Smooth muscle cell (in vitro differentiated cells): ENCODE data around the gene RASGRP4. TPM values are rescaled to one million over a fixed set of nuclear protein-coding genes. Genes with fewer than 3 reads are reported as not detected.

Experiments
- DNase-seq: peaks from one replicate; lab custom pipeline; 2025; ENCODE audit not compliant: unreplicated experiment; lab: John Stamatoyannopoulos, UW
- H2AFZ ChIP-seq: fragments of 200-600 bp; sonication (generic); 2 replicates; pipeline ENCODE4 v1.6.0; 2016; ENCODE audit warnings: antibody characterized with exemption, low read depth, mild to moderate bottlenecking
- H3F3A ChIP-seq: fragments of 200-600 bp; sonication (generic); 2 replicates; pipeline ENCODE4 v1.6.0; 2017; ENCODE audit warnings: antibody characterized with exemption, low read depth
- H3K27ac ChIP-seq: fragments of 200-600 bp; sonication (generic); 2 replicates; pipeline ENCODE4 v1.5.1; 2016; ENCODE audit warnings: low read depth, mild to moderate bottlenecking
- H3K27me3 ChIP-seq: fragments of 200-600 bp; sonication (generic); 2 replicates; pipeline ENCODE4 v1.6.1; 2016; ENCODE audit warnings: low read depth, mild to moderate bottlenecking
- H3K36me3 ChIP-seq: fragments of 200-600 bp; sonication (generic); 2 replicates; pipeline ENCODE4 v1.5.1; 2016; ENCODE audit warnings: low read depth
- H3K4me1 ChIP-seq: fragments of 200-600 bp; sonication (generic); 2 replicates; pipeline ENCODE4 v1.5.1; 2016; ENCODE audit warnings: low read depth
- H3K4me2 ChIP-seq: fragments of 200-600 bp; sonication (generic); 2 replicates; pipeline ENCODE4 v1.6.0; 2016; ENCODE audit warnings: mild to moderate bottlenecking
- H3K4me3 ChIP-seq: fragments of 200-600 bp; sonication (generic); 2 replicates; pipeline ENCODE4 v1.5.1; 2016; ENCODE audit warnings: mild to moderate bottlenecking
- H3K79me2 ChIP-seq: fragments of 200-600 bp; sonication (generic); 2 replicates; pipeline ENCODE4 v1.6.0; 2016; ENCODE audit warnings: low read depth, mild to moderate bottlenecking
- H3K9ac ChIP-seq: fragments of 200-600 bp; sonication (generic); 2 replicates; pipeline ENCODE4 v1.6.0; 2016; ENCODE audit warnings: low read depth
- H3K9me3 ChIP-seq: fragments of 200-600 bp; sonication (generic); replicated peaks from 2 replicates; pipeline ENCODE4 v1.5.1; 2016; ENCODE audit warnings: low read depth
- H4K20me1 ChIP-seq: fragments of 200-600 bp; sonication (generic); 2 replicates; pipeline ENCODE4 v1.6.0; 2016; ENCODE audit warnings: low read depth
- WGBS: methylation state at CpG from one replicate; pipeline ENCODE4 v1.1.7; 2016; ENCODE audit warnings: low lambda C conversion rate; 5-methylcytosine and 5-hydroxymethylcytosine counted together
- polyA plus RNA-seq: library from polyadenylated mRNA; unstranded; fragments of >200 nt; fragmentation: Nextera tagmentation; extraction: Ambion mirVana; gene quantifications from 2 replicates; pipeline ENCODE4 v1.2.1, GENCODE V29; 2016
- total RNA-seq: library from RNA; depleted of rRNA; stranded (reverse); fragments of >200 nt; gene quantifications from 2 replicates; pipeline ENCODE4 v1.2.3, GENCODE V29; 2014
- TF ChIP-seq, protein P1 (sequence below): fragments of 200-600 bp; sonication (generic); IDR thresholded peaks from 2 replicates; pipeline ENCODE4 v1.5.1; 2017; ENCODE audit warnings: borderline replicate concordance, mild to moderate bottlenecking, antibody characterized with exemption; ENCODE audit not compliant: insufficient read depth, poor library complexity, severe bottlenecking

The RASGRP4 gene
- total and polyA plus RNA-seq, 2 experiments from 2014 or later: not detected

DNA sequence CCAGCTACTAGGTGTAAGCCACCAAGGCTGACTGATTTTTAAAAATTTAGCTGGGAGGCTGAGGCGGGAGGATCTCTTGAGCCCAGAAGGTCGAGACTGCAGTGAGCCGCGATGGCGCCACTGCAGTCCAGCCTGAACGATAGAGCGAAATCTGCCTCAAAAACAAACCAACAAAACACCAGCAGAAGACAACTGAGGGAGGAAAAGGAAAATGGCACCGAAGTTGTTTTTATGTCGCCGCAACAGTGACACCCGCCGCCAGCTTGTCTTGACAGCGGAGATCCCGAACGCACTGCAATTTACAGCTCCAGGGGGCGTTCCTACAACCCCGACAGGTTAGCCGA is 23.4 kb downstream of the RASGRP4 start:
- TF ChIP-seq, protein P1, sequence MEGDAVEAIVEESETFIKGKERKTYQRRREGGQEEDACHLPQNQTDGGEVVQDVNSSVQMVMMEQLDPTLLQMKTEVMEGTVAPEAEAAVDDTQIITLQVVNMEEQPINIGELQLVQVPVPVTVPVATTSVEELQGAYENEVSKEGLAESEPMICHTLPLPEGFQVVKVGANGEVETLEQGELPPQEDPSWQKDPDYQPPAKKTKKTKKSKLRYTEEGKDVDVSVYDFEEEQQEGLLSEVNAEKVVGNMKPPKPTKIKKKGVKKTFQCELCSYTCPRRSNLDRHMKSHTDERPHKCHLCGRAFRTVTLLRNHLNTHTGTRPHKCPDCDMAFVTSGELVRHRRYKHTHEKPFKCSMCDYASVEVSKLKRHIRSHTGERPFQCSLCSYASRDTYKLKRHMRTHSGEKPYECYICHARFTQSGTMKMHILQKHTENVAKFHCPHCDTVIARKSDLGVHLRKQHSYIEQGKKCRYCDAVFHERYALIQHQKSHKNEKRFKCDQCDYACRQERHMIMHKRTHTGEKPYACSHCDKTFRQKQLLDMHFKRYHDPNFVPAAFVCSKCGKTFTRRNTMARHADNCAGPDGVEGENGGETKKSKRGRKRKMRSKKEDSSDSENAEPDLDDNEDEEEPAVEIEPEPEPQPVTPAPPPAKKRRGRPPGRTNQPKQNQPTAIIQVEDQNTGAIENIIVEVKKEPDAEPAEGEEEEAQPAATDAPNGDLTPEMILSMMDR: no peak
- Histone ChIP-seq H3F3A (no peaks in the 10 kb centered on the region), H3K9me3 (no peaks in the 10 kb centered on the region), H4K20me1 (no peaks in the 10 kb centered on the region), H3K4me1 (no peaks in the 10 kb centered on the region), H3K27me3 (no peaks in the 10 kb centered on the region), H3K9ac (no peak overlapping the region), H3K4me2 (peak overlapping the region; percentile 91), H3K4me3 (peak overlapping the region; percentile 83), H3K36me3 (no peaks in the 10 kb centered on the region), H2AFZ (peak overlapping the region; percentile 69), H3K27ac (peak overlapping the region; percentile 19), H3K79me2 (no peaks in the 10 kb centered on the region)
- 10% methylated on average over 18 of the region's 18 CpGs for WGBS
- no peak for DNase-seq

DNA sequence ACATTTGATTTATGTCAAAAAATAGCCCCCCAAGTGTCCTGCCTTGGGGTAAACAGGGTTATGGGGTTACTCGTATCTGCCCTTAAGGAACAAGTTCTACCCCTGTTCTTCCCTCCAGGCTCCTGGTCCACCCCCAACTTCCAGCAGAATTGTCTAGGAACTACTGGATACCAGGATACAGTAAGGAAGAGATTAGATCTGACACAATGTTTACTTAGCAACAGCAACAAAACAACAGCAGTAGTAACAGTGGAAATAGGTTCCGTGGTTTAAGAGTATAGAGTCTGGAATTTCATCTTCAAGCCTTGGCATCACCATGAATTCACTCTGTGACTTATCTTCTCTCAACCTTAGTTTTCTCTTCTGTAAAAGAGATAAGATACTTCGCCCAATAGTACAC is 24.9 kb downstream of the RASGRP4 start:
- Histone ChIP-seq H2AFZ (no peak overlapping the region), H3K79me2 (no peaks in the 10 kb centered on the region), H3K27ac (no peak overlapping the region), H3K9me3 (no peaks in the 10 kb centered on the region), H3K4me1 (no peaks in the 10 kb centered on the region), H3F3A (no peaks in the 10 kb centered on the region), H4K20me1 (no peaks in the 10 kb centered on the region), H3K4me3 (no peak overlapping the region), H3K36me3 (no peaks in the 10 kb centered on the region), H3K4me2 (no peak overlapping the region), H3K9ac (no peak overlapping the region), H3K27me3 (no peaks in the 10 kb centered on the region)
- DNase-seq: no peak
- 76% methylated on average over 3 of the region's 3 CpGs for WGBS
- TF ChIP-seq, protein P1: no peak

DNA sequence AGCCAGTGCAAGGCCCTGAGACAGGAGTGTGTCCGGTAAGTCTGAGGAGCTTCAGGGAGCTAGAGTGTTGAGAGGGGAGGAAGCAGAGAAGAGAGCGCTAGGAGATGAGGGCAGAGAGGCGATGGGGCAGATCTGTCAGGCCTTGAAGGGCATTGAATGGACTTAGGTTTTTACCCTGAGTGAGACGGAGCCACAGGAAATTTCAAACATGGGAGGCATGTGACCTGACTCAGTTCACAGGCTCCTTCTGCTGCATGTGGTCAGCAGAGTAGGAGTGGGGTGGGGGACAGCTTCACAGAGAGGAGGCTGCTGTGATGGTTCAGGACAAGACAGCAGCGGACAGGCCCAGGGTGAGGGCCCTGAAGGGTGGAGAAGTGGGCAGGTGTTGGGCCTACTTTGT is 25.7 kb downstream of the RASGRP4 start:
- Histone ChIP-seq H3K4me2 (no peak overlapping the region), H3K4me1 (no peaks in the 10 kb centered on the region), H3F3A (no peaks in the 10 kb centered on the region), H3K9me3 (no peaks in the 10 kb centered on the region), H3K27me3 (no peaks in the 10 kb centered on the region), H2AFZ (no peak overlapping the region), H3K9ac (no peak overlapping the region), H4K20me1 (no peaks in the 10 kb centered on the region), H3K36me3 (no peaks in the 10 kb centered on the region), H3K4me3 (no peak overlapping the region), H3K27ac (no peak overlapping the region), H3K79me2 (no peaks in the 10 kb centered on the region)
- 72% methylated on average over 5 of the region's 5 CpGs for WGBS
- no peak for DNase-seq
- TF ChIP-seq, protein P1: no peak

DNA sequence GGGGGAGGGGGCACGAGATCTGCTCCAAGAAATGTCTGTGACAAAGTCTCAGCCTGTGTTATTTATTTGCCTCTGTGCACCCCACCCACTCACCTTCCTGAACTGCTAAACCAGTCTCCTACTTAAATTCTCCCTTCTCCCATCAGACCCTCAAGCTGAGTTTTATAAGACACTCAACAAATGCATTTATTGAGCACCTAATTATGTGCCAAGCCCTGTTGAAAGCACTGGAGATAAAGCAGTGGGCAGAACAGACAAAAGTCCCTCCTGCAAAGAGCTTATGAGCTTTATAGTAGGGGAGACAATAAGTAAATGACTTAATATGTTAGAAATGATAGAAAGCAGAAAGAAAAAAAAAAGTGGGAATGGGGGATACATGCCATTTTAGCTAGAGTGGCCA is 26.5 kb downstream of the RASGRP4 start:
- Histone ChIP-seq H3K27ac (no peak overlapping the region), H4K20me1 (no peaks in the 10 kb centered on the region), H3K4me1 (no peaks in the 10 kb centered on the region), H2AFZ (no peak overlapping the region), H3K4me2 (no peak overlapping the region), H3K79me2 (no peaks in the 10 kb centered on the region), H3K4me3 (no peak overlapping the region), H3K27me3 (no peaks in the 10 kb centered on the region), H3F3A (no peaks in the 10 kb centered on the region), H3K9ac (no peak overlapping the region), H3K36me3 (no peaks in the 10 kb centered on the region), H3K9me3 (no peaks in the 10 kb centered on the region)
- DNase-seq: no peak
- WGBS: 90% methylated on average over 1 of the region's 1 CpG
- TF ChIP-seq, protein P1: no peak
